H9 (cell line): ENCODE measurements around the gene CLEC3B. TPM values are rescaled to one million over a fixed set of nuclear protein-coding genes. Genes with fewer than 3 reads are reported as not detected.
"Not testable (repeated sequence)": the region's sequence is repeated elsewhere in the genome, so short reads cannot be mapped to it uniquely, and the experiment has no call there.

ENCODE experiments used
- DNase-seq: peaks from one replicate; pipeline ENCODE4 v3.0.0-alpha.2; 2017
- H2AFZ ChIP-seq: one replicate; pipeline ENCODE4 v1.6.1; 2013; ENCODE audit warnings: mild to moderate bottlenecking, low read length, control low read depth, moderate library complexity
- H2AK5ac ChIP-seq: 2 replicates; pipeline ENCODE4 v1.6.1; 2013; ENCODE audit warnings: low read length, control low read depth, mixed read lengths; ENCODE audit not compliant: insufficient read length
- H2BK120ac ChIP-seq: one replicate; pipeline ENCODE4 v1.6.1; 2013; ENCODE audit warnings: low read depth, mild to moderate bottlenecking, low read length, control low read depth, inconsistent platforms; ENCODE audit not compliant: poor library complexity, severe bottlenecking
- H2BK12ac ChIP-seq: 2 replicates; pipeline ENCODE4 v1.6.1; 2013; ENCODE audit warnings: low read length, control low read depth, mixed read lengths, low read depth; ENCODE audit not compliant: insufficient read length
- H2BK15ac ChIP-seq: 2 replicates; pipeline ENCODE4 v1.6.1; 2013; ENCODE audit warnings: low read depth, low read length, control low read depth
- H2BK20ac ChIP-seq: one replicate; pipeline ENCODE4 v1.6.1; 2013; ENCODE audit warnings: low read depth, mild to moderate bottlenecking, low read length, control low read depth, inconsistent platforms; ENCODE audit not compliant: poor library complexity, severe bottlenecking
- H2BK5ac ChIP-seq: 2 replicates; pipeline ENCODE4 v1.6.1; 2013; ENCODE audit warnings: low read length, control low read depth, mixed read lengths; ENCODE audit not compliant: insufficient read length
- H3K14ac ChIP-seq: 2 replicates; pipeline ENCODE4 v1.6.1; 2013; ENCODE audit warnings: low read length, control low read depth; ENCODE audit not compliant: insufficient read depth
- H3K18ac ChIP-seq: 2 replicates; pipeline ENCODE4 v1.6.1; 2013; ENCODE audit warnings: low read depth, mild to moderate bottlenecking, mixed read lengths, low read length, control low read depth; ENCODE audit not compliant: insufficient read length
- H3K23ac ChIP-seq: 2 replicates; pipeline ENCODE4 v1.6.1; 2013; ENCODE audit warnings: low read length, control low read depth, mixed read lengths, low read depth; ENCODE audit not compliant: insufficient read length
- H3K23me2 ChIP-seq: 2 replicates; pipeline ENCODE4 v1.6.1; 2013; ENCODE audit warnings: low read depth, mild to moderate bottlenecking, mixed read lengths, low read length, control low read depth; ENCODE audit not compliant: insufficient read length, poor library complexity, severe bottlenecking
- H3K27ac ChIP-seq: 2 replicates; pipeline ENCODE4 v1.5.1; 2013; ENCODE audit warnings: low read length, control low read depth, mixed read lengths, low read depth; ENCODE audit not compliant: insufficient read length
- H3K27me3 ChIP-seq: 2 replicates; pipeline ENCODE4 v1.6.1; 2013; ENCODE audit warnings: low read length, control low read depth, inconsistent platforms; ENCODE audit not compliant: insufficient read depth
- H3K4ac ChIP-seq: 2 replicates; pipeline ENCODE4 v1.6.1; 2013; ENCODE audit warnings: low read depth, mild to moderate bottlenecking, control low read depth, inconsistent platforms, low read length, moderate library complexity
- H3K4me1 ChIP-seq: 2 replicates; pipeline ENCODE4 v1.6.1; 2013; ENCODE audit warnings: low read length, control low read depth, inconsistent platforms; ENCODE audit not compliant: insufficient read depth
- H3K4me2 ChIP-seq: 2 replicates; pipeline ENCODE4 v1.6.1; 2013; ENCODE audit warnings: low read length, control low read depth, mixed read lengths; ENCODE audit not compliant: insufficient read length, insufficient read depth
- H3K56ac ChIP-seq: 2 replicates; pipeline ENCODE4 v1.6.1; 2013; ENCODE audit warnings: low read depth, mild to moderate bottlenecking, mixed read lengths, low read length, control low read depth; ENCODE audit not compliant: insufficient read length
- H3K79me1 ChIP-seq: 2 replicates; pipeline ENCODE4 v1.6.1; 2013; ENCODE audit warnings: low read depth, mild to moderate bottlenecking, moderate library complexity, low read length, control low read depth, inconsistent platforms; ENCODE audit not compliant: insufficient read depth, poor library complexity, severe bottlenecking
- H3K79me2 ChIP-seq: 2 replicates; pipeline ENCODE4 v1.6.1; 2013; ENCODE audit warnings: low read length, control low read depth, inconsistent platforms; ENCODE audit not compliant: insufficient read depth
- H3K9ac ChIP-seq: 2 replicates; pipeline ENCODE4 v1.6.1; 2013; ENCODE audit warnings: low read length, control low read depth, mixed read lengths; ENCODE audit not compliant: insufficient read length; ENCODE audit errors: extremely low read depth
- H3K9me3 ChIP-seq: one replicate; pipeline ENCODE4 v1.6.1; 2013; ENCODE audit warnings: low read depth, low read length, inconsistent platforms; ENCODE audit not compliant: control insufficient read depth
- H3T11ph ChIP-seq: one replicate; pipeline ENCODE4 v1.6.1; 2013; ENCODE audit warnings: mild to moderate bottlenecking, low read length, control low read depth, inconsistent platforms
- H4K20me1 ChIP-seq: one replicate; pipeline ENCODE4 v1.6.1; 2013; ENCODE audit not compliant: control insufficient read depth, insufficient read length, insufficient read depth
- H4K5ac ChIP-seq: 2 replicates; pipeline ENCODE4 v1.6.1; 2013; ENCODE audit warnings: low read depth, mild to moderate bottlenecking, mixed read lengths, low read length, control low read depth; ENCODE audit not compliant: insufficient read length
- H4K8ac ChIP-seq: replicated peaks from 2 replicates; pipeline ENCODE4 v1.6.1; 2013; ENCODE audit warnings: low read length, control low read depth, mixed read lengths, low read depth; ENCODE audit not compliant: insufficient read length
- H4K91ac ChIP-seq: 2 replicates; pipeline ENCODE4 v1.6.1; 2013; ENCODE audit warnings: low read depth, mild to moderate bottlenecking, moderate library complexity, mixed read lengths, low read length, control low read depth; ENCODE audit not compliant: insufficient read length
- H3K27ac Mint-ChIP-seq, 3 experiments: 2 replicates in 2 of 3; 3 replicates in 1 of 3; pipeline ENCODE4 v1.8.0; 2020 to 2021; ENCODE audit warnings: mixed read lengths in 3 of 3, mild to moderate bottlenecking in 1 of 3, moderate library complexity in 1 of 3
- H3K27me3 Mint-ChIP-seq: 2 replicates; pipeline ENCODE4 v1.8.0; 2021; ENCODE audit warnings: low read depth, mild to moderate bottlenecking, moderate library complexity, mixed read lengths
- H3K36me3 Mint-ChIP-seq, 3 experiments: 2 replicates in 2 of 3; 3 replicates in 1 of 3; pipeline ENCODE4 v1.8.0; 2020 to 2021; ENCODE audit warnings: low read depth in 3 of 3, mixed read lengths in 3 of 3; ENCODE audit not compliant: insufficient read depth in 1 of 3
- H3K4me1 Mint-ChIP-seq, 2 experiments: 2 replicates each; pipeline ENCODE4 v1.8.0; 2020; ENCODE audit warnings: mixed read lengths in 2 of 2
- H3K4me3 Mint-ChIP-seq, 2 experiments: 2 replicates in 1 of 2; 3 replicates in 1 of 2; pipeline ENCODE4 v1.8.0; 2020 to 2021; ENCODE audit warnings: mild to moderate bottlenecking in 2 of 2, mixed read lengths in 2 of 2, moderate library complexity in 1 of 2
- H3K9me3 Mint-ChIP-seq, 2 experiments: 2 replicates in 1 of 2; 3 replicates in 1 of 2; pipeline ENCODE4 v1.8.0; 2020; ENCODE audit warnings: mild to moderate bottlenecking in 2 of 2, mixed read lengths in 2 of 2, moderate library complexity in 1 of 2
- CTCF ChIP-seq: fragments of 200-600 bp; sonication (generic); conservative IDR thresholded peaks from 3 replicates; pipeline ENCODE4 v1.8.0; 2021; ENCODE audit warnings: antibody characterized with exemption, mild to moderate bottlenecking
- WGBS: extraction: QIAGEN DNeasy Blood & Tissue Kit; methylation state at CpG from one replicate; pipeline ENCODE4 v1.1.7; 2013; ENCODE audit warnings: missing lambda C conversion rate, low lambda C conversion rate, mixed read lengths; ENCODE audit not compliant: insufficient read length; ENCODE audit errors: extremely low coverage; 5-methylcytosine and 5-hydroxymethylcytosine counted together
- total RNA-seq: library from RNA; stranded (reverse); gene quantifications from 2 replicates; pipeline ENCODE4 v1.2.1, GENCODE V29; 2021

CLEC3B gene
- total RNA-seq, 1 experiment from 2014 or later: not detected

DNA sequence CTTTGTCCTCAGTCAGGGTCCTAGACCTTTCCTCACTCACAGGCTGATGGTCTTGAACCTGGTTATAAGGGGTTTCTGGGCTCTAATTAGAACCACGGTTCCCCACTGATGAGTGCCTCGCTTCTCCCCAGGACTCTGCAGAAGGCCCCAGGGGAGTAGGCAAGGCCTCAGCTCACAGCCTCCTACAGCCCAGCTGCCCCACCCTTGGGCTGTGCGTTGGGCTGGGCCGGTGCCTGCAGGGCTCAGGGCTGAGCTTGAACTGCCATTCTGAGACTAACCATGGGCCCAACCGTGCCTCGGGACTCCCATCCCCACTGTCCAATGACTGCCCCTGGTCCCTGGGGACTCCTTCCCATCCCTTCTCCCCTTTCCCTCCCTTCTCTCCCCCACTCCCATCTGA lies 25.6 kb downstream of the CLEC3B start:
- H3K9me3 ChIP-seq: no peaks in the 10 kb centered on the region
- no peak overlapping the region for H3K4me3 Mint-ChIP-seq
- H2BK15ac ChIP-seq: no peak overlapping the region
- H2BK5ac ChIP-seq: no peak overlapping the region
- H3K79me1 ChIP-seq: no peaks in the 10 kb centered on the region
- H3K23me2 ChIP-seq: no peaks in the 10 kb centered on the region
- H3T11ph ChIP-seq: no peak overlapping the region
- H4K20me1 ChIP-seq: no peaks in the 10 kb centered on the region
- peaks cover 0 to 3% of the 10 kb centered on the region in 2 experiments; a peak in 1 of 5 replicates for H3K9me3 Mint-ChIP-seq
- H2BK120ac ChIP-seq: no peak overlapping the region
- H3K27ac ChIP-seq: no peak overlapping the region
- no peak overlapping the region for H2AFZ ChIP-seq
- peaks cover 10% of the 10 kb centered on the region; the same call in 1 of the 2 replicates for H3K27me3 ChIP-seq
- no peak overlapping the region for H4K5ac ChIP-seq
- no peak overlapping the region for H4K91ac ChIP-seq
- no peak overlapping the region for H4K8ac ChIP-seq
- H3K27me3 Mint-ChIP-seq: peaks cover 90% of the 10 kb centered on the region
- H3K4me1 ChIP-seq: no peaks in the 10 kb centered on the region
- H3K18ac ChIP-seq: no peak overlapping the region
- H3K23ac ChIP-seq: no peak overlapping the region
- no peak overlapping the region for H3K4ac ChIP-seq
- TF ChIP-seq CTCF: no peak
- no peak overlapping the region for H2BK20ac ChIP-seq
- no peak overlapping the region for H2AK5ac ChIP-seq
- no peak overlapping the region for H3K4me2 ChIP-seq
- H3K4me1 Mint-ChIP-seq: peaks cover 10 to 17% of the 10 kb centered on the region in 2 experiments
- no CpG with 5 or more reads among the region's 6 CpGs for WGBS
- no peak overlapping the region for H2BK12ac ChIP-seq
- H3K36me3 Mint-ChIP-seq: no peaks in the 10 kb centered on the region
- no peak overlapping the region for H3K9ac ChIP-seq
- no peak for DNase-seq
- no peak overlapping the region for H3K56ac ChIP-seq
- no peak overlapping the region; the same call in 1 of the 2 replicates for H3K14ac ChIP-seq
- no peak overlapping the region for H3K27ac Mint-ChIP-seq
- no peaks in the 10 kb centered on the region for H3K79me2 ChIP-seq

DNA sequence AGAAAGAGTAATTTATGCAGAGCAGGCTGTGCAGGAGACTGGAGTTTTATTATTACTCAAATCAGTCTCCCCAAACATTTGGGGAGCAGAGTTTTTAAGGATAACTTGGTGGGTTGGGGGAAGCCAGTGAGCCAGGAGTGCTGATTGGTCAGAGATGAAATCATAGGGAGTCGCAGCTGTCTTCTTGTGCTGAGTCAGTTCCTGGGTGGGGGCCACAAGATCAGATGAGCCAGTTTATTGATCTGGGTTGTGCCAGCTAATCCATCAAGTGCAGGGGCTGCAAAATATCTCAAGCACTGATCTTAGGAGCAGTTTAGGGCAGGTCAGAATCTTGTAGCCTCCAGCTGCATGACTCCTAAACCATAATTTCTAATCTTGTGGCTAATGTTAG lies 27.7 kb downstream of the CLEC3B start:
- H3K27ac Mint-ChIP-seq: not testable (repeated sequence)

More for the DNA sequence above, 27.7 kb downstream of the CLEC3B start:
- not testable (repeated sequence) for H3T11ph ChIP-seq, H2AFZ ChIP-seq, H2BK5ac ChIP-seq, H2BK120ac ChIP-seq, H3K4me2 ChIP-seq, H2BK20ac ChIP-seq, H4K20me1 ChIP-seq, H3K9me3 Mint-ChIP-seq, H3K4me3 Mint-ChIP-seq, DNase-seq, H3K18ac ChIP-seq, H3K23me2 ChIP-seq, H3K79me1 ChIP-seq, H4K5ac ChIP-seq, H3K23ac ChIP-seq, H2BK12ac ChIP-seq, H3K36me3 Mint-ChIP-seq, H2AK5ac ChIP-seq, H3K14ac ChIP-seq, H3K9me3 ChIP-seq, H4K91ac ChIP-seq, H3K9ac ChIP-seq, H3K4ac ChIP-seq, H3K56ac ChIP-seq, H4K8ac ChIP-seq, H3K27ac ChIP-seq, H3K79me2 ChIP-seq, H3K4me1 ChIP-seq, H2BK15ac ChIP-seq
- peaks cover 24% of the 10 kb centered on the region; the same call in 1 of the 2 replicates for H3K27me3 ChIP-seq
- Mint-ChIP-seq H3K27me3 (peaks cover 100% of the 10 kb centered on the region), H3K4me1 (peaks cover 14% of the 10 kb centered on the region in 2 experiments)
- no CpG with 5 or more reads among the region's 1 CpG for WGBS
